HepG2 (cell line): Measurements from ENCODE around the gene ZNF883.

Experiments
- CEBPB ChIP-seq: IDR thresholded peaks from 2 replicates; pipeline ENCODE4 v1.6.1; 2011; ENCODE audit warnings: low read depth, low read length, improper control_type of control experiment, borderline replicate concordance
- FOXJ3 ChIP-seq: sonication (generic); formaldehyde crosslinking; IDR thresholded peaks from 2 replicates; pipeline ENCODE4 v1.4.0; 2020; ENCODE audit warnings: missing genetic modification reagents, mild to moderate bottlenecking, borderline replicate concordance
- NPAS2 ChIP-seq: sonication (generic); formaldehyde crosslinking; IDR thresholded peaks from 2 replicates; pipeline ENCODE4 v1.8.0; 2022; ENCODE audit warnings: mild to moderate bottlenecking, missing genetic modification reagents, borderline replicate concordance
- POLR2A ChIP-seq, 2 experiments: IDR thresholded peaks; 2 replicates each; pipeline ENCODE4 v1.6.1; 2011; ENCODE audit warnings: low read depth in 2 of 2, low read length in 2 of 2, mild to moderate bottlenecking in 1 of 2, moderate library complexity in 1 of 2; ENCODE audit not compliant: insufficient read depth in 1 of 2
- SETDB1 ChIP-seq: sonication (generic); formaldehyde crosslinking; IDR thresholded peaks from 2 replicates; pipeline ENCODE4 v1.5.1; 2020; ENCODE audit warnings: missing genetic modification reagents, mild to moderate bottlenecking, borderline replicate concordance
- SMARCE1 ChIP-seq: fragments of 450-650 bp; IDR thresholded peaks from 2 replicates; pipeline ENCODE4 v1.6.1; 2017; ENCODE audit warnings: borderline replicate concordance
- TF ChIP-seq, protein P1 (sequence below): sonication (generic); formaldehyde crosslinking; IDR thresholded peaks from 2 replicates; pipeline ENCODE4 v1.5.0; 2020; ENCODE audit warnings: mild to moderate bottlenecking, missing genetic modification reagents, moderate library complexity
- TF ChIP-seq, protein P2 (sequence below): sonication (generic); formaldehyde crosslinking; IDR thresholded peaks from 2 replicates; pipeline ENCODE4 v1.9.0; 2021; ENCODE audit warnings: missing genetic modification reagents, borderline replicate concordance
- TF ChIP-seq, protein P3 (sequence below): sonication (generic); formaldehyde crosslinking; IDR thresholded peaks from 2 replicates; pipeline ENCODE4 v1.4.0; 2020; ENCODE audit warnings: missing genetic modification reagents

DNA sequence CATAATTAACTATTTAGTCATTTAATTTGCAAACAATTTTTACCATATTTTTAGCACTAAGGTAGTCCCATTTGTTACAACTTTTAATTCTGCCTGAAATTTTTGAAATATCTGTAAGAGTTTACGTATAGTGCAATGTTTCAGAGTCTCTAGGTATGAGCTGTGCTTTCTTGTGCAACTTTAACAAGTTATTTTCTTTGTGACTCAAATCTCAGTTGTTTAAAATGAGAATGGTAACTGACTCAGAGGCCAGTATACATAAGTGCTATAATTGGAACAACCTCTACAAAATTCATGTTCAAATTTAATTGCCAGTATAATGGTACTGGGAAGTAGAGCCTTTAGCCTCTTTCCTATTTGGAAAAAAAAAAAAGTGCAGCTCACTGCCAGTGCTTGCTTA, 14.2 kb upstream of the ZNF883 start:
- TF ChIP-seq, protein P1, sequence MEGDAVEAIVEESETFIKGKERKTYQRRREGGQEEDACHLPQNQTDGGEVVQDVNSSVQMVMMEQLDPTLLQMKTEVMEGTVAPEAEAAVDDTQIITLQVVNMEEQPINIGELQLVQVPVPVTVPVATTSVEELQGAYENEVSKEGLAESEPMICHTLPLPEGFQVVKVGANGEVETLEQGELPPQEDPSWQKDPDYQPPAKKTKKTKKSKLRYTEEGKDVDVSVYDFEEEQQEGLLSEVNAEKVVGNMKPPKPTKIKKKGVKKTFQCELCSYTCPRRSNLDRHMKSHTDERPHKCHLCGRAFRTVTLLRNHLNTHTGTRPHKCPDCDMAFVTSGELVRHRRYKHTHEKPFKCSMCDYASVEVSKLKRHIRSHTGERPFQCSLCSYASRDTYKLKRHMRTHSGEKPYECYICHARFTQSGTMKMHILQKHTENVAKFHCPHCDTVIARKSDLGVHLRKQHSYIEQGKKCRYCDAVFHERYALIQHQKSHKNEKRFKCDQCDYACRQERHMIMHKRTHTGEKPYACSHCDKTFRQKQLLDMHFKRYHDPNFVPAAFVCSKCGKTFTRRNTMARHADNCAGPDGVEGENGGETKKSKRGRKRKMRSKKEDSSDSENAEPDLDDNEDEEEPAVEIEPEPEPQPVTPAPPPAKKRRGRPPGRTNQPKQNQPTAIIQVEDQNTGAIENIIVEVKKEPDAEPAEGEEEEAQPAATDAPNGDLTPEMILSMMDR: no peak
- no peak for TF ChIP-seq NPAS2 (CRISPR knock-in tag)
- no peak for TF ChIP-seq CEBPB
- TF ChIP-seq, protein P2, sequence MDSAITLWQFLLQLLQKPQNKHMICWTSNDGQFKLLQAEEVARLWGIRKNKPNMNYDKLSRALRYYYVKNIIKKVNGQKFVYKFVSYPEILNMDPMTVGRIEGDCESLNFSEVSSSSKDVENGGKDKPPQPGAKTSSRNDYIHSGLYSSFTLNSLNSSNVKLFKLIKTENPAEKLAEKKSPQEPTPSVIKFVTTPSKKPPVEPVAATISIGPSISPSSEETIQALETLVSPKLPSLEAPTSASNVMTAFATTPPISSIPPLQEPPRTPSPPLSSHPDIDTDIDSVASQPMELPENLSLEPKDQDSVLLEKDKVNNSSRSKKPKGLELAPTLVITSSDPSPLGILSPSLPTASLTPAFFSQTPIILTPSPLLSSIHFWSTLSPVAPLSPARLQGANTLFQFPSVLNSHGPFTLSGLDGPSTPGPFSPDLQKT (CRISPR knock-in tag): no peak
- TF ChIP-seq FOXJ3 (CRISPR knock-in tag): no peak
- no peak for TF ChIP-seq SMARCE1
- TF ChIP-seq SETDB1 (CRISPR knock-in tag): no peak
- TF ChIP-seq, protein P3, sequence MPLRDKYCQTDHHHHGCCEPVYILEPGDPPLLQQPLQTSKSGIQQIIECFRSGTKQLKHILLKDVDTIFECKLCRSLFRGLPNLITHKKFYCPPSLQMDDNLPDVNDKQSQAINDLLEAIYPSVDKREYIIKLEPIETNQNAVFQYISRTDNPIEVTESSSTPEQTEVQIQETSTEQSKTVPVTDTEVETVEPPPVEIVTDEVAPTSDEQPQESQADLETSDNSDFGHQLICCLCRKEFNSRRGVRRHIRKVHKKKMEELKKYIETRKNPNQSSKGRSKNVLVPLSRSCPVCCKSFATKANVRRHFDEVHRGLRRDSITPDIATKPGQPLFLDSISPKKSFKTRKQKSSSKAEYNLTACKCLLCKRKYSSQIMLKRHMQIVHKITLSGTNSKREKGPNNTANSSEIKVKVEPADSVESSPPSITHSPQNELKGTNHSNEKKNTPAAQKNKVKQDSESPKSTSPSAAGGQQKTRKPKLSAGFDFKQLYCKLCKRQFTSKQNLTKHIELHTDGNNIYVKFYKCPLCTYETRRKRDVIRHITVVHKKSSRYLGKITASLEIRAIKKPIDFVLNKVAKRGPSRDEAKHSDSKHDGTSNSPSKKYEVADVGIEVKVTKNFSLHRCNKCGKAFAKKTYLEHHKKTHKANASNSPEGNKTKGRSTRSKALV (CRISPR knock-in tag): no peak
- no peak for TF ChIP-seq POLR2A (IDR thresholded peaks at IDR 0.05; ENCODE audit: insufficient read depth in 1 of 2, low read depth in 2 of 2, low read length in 2 of 2)
